Natural killer cell (primary cell): Measurements from ENCODE around the gene CHRNB4. TPM values are rescaled to one million over a fixed set of nuclear protein-coding genes. Genes with fewer than 3 reads are reported as not detected.

Experiments used
- ATAC-seq, 3 donors: fragments of 150-1000 bp in 2 of 3; fragments of 200-7000 bp in 1 of 3; cut with Tn5 transposase; 1 replicate in 1 of 3; 2 replicates in 2 of 3; pipeline ENCODE4 v1.10.0; 2021; ENCODE audit warnings: mild to moderate bottlenecking in 2 of 3, moderate library complexity in 2 of 3
- DNase-seq, 2 donors: peaks; one replicate each; pipeline versions ENCODE4 v3.0.0 to v3.0.0-alpha.2; 2013 to 2021; ENCODE audit warnings: mixed read lengths in 1 of 2
- H3K27ac ChIP-seq: one replicate; pipeline ENCODE4 v1.5.1; 2013; ENCODE audit warnings: mild to moderate bottlenecking, low read length
- H3K27me3 ChIP-seq: one replicate; pipeline ENCODE4 v1.6.1; 2013; ENCODE audit warnings: low read length; ENCODE audit not compliant: control insufficient read depth, insufficient read depth
- H3K36me3 ChIP-seq: one replicate; pipeline ENCODE4 v1.6.1; 2013; ENCODE audit warnings: low read length; ENCODE audit not compliant: control insufficient read depth, insufficient read depth
- H3K4me1 ChIP-seq: one replicate; pipeline ENCODE4 v1.6.1; 2013; ENCODE audit warnings: low read length; ENCODE audit not compliant: control insufficient read depth, insufficient read depth
- H3K4me3 ChIP-seq: one replicate; pipeline ENCODE4 v1.5.1; 2013; ENCODE audit warnings: low read length
- H3K9me3 ChIP-seq: one replicate; pipeline ENCODE4 v1.6.1; 2013; ENCODE audit warnings: low read length; ENCODE audit not compliant: control insufficient read depth, insufficient read depth
- H3K27ac Mint-ChIP-seq, 2 donors: one replicate each; pipeline ENCODE4 v1.8.0; 2022; ENCODE audit warnings: mild to moderate bottlenecking in 2 of 2, mixed read lengths in 2 of 2, moderate library complexity in 1 of 2
- H3K27me3 Mint-ChIP-seq, 2 donors: one replicate each; pipeline ENCODE4 v1.8.0; 2022; ENCODE audit warnings: low read depth in 2 of 2, mixed read lengths in 2 of 2
- H3K36me3 Mint-ChIP-seq: one replicate; pipeline ENCODE4 v1.8.0; 2022; ENCODE audit warnings: mixed read lengths
- H3K4me1 Mint-ChIP-seq, 2 donors: one replicate each; pipeline ENCODE4 v1.8.0; 2022; ENCODE audit warnings: mixed read lengths in 2 of 2
- H3K4me3 Mint-ChIP-seq: one replicate; pipeline ENCODE4 v1.8.0; 2022; ENCODE audit warnings: mild to moderate bottlenecking, moderate library complexity, mixed read lengths
- H3K9me3 Mint-ChIP-seq, 2 donors: one replicate each; pipeline ENCODE4 v1.8.0; 2022; ENCODE audit warnings: mixed read lengths in 2 of 2
- WGBS: methylation state at CpG from one replicate; pipeline ENCODE4 v1.1.7; 2013; ENCODE audit warnings: missing lambda C conversion rate; ENCODE audit not compliant: insufficient coverage; 5-methylcytosine and 5-hydroxymethylcytosine counted together
- intact Hi-C: fragments of 100-400 bp; cut with micrococcal nuclease; formaldehyde crosslinking; loops from one replicate; pipeline ENCODE4 v1.14.2; 2022
- total RNA-seq, 4 donors: library from RNA; stranded (reverse); fragments of 120-200 nt in 1 of 4; gene quantifications; one replicate each; pipeline versions ENCODE4 v1.2.3 to v1.2.4, GENCODE V29; 2013 to 2022
- TF ChIP-seq, protein P1 (sequence below): fragments of 200-600 bp; IDR thresholded peaks from one replicate; pipeline ENCODE4 v1.8.0; 2022; ENCODE audit warnings: antibody characterized with exemption

Gene CHRNB4
- total RNA-seq, 3 donors from 2014 or later (not counting 1 experiment from before 2014, with no cell fraction given): not detected

DNA sequence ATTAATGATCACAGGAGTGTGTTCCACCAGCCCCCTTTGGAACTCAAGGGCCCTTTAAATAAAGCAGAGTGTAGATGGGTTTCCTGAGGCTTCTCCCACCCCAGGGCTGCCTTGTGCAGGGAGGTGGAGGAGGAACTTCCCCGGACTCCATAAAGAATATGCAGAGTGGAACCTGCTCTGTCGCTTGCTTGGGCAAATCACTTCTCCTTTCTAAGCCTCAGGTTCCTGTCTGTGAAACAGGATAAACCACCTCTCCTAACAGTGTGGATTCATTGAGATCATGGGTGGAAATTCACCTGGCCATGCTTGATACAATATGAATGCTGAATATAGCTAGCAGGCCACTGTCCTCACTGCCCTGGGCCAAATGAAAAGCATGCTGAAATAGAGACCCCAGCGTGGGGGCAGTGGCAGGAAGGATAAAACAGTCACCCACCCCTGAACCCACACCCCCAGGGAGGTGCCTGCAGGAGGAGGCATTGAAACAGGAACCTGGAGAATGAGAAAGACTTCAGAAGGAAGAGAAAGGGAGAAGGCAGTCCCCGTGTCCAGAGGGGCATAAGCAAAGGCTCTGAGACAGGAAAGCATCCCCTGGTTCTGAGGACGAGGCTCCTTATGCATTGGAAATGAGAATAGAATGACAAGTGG is 41.1 kb upstream of the CHRNB4 start:
- no peak overlapping the region for H3K27ac ChIP-seq
- peaks cover 0 to 4% of the 10 kb centered on the region in 2 donors for H3K27me3 Mint-ChIP-seq

GRCh38 chr15:78681281-78682003 is 40.4 kb upstream of the CHRNB4 start:
- Mint-ChIP-seq H3K27ac (no peak overlapping the region), H3K4me3 (no peak overlapping the region), H3K4me1 (no peaks in the 10 kb centered on the region), H3K9me3 (no peaks in the 10 kb centered on the region), H3K27me3 (peaks cover 0 to 4% of the 10 kb centered on the region in 2 donors), H3K36me3 (no peaks in the 10 kb centered on the region)
- intact Hi-C loops: no loop called here
- TF ChIP-seq, protein P1, sequence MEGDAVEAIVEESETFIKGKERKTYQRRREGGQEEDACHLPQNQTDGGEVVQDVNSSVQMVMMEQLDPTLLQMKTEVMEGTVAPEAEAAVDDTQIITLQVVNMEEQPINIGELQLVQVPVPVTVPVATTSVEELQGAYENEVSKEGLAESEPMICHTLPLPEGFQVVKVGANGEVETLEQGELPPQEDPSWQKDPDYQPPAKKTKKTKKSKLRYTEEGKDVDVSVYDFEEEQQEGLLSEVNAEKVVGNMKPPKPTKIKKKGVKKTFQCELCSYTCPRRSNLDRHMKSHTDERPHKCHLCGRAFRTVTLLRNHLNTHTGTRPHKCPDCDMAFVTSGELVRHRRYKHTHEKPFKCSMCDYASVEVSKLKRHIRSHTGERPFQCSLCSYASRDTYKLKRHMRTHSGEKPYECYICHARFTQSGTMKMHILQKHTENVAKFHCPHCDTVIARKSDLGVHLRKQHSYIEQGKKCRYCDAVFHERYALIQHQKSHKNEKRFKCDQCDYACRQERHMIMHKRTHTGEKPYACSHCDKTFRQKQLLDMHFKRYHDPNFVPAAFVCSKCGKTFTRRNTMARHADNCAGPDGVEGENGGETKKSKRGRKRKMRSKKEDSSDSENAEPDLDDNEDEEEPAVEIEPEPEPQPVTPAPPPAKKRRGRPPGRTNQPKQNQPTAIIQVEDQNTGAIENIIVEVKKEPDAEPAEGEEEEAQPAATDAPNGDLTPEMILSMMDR: no peak
- H3K4me3 ChIP-seq: no peak overlapping the region
- no peaks in the 10 kb centered on the region for H3K27me3 ChIP-seq
- no peak overlapping the region for H3K27ac ChIP-seq
- DNase-seq (no peak), ATAC-seq (no peak)
- H3K4me1 ChIP-seq: no peaks in the 10 kb centered on the region
- H3K9me3 ChIP-seq: no peaks in the 10 kb centered on the region
- H3K36me3 ChIP-seq: no peaks in the 10 kb centered on the region
- WGBS: 70% methylated on average over 6 of the region's 8 CpGs

More for the DNA sequence above, 41.1 kb upstream of the CHRNB4 start:
- Mint-ChIP-seq H3K4me3 (no peak overlapping the region), H3K27ac (no peak overlapping the region), H3K9me3 (no peaks in the 10 kb centered on the region), H3K4me1 (no peaks in the 10 kb centered on the region), H3K36me3 (no peaks in the 10 kb centered on the region)
- TF ChIP-seq, protein P1: no peak
- Histone ChIP-seq H3K36me3 (no peaks in the 10 kb centered on the region), H3K9me3 (no peaks in the 10 kb centered on the region), H3K27me3 (no peaks in the 10 kb centered on the region), H3K4me1 (no peaks in the 10 kb centered on the region), H3K4me3 (no peak overlapping the region)
- intact Hi-C loops: no loop called here
- no peak for ATAC-seq
- WGBS: 34% methylated on average over 4 of the region's 5 CpGs
- DNase-seq: no peak

DNA sequence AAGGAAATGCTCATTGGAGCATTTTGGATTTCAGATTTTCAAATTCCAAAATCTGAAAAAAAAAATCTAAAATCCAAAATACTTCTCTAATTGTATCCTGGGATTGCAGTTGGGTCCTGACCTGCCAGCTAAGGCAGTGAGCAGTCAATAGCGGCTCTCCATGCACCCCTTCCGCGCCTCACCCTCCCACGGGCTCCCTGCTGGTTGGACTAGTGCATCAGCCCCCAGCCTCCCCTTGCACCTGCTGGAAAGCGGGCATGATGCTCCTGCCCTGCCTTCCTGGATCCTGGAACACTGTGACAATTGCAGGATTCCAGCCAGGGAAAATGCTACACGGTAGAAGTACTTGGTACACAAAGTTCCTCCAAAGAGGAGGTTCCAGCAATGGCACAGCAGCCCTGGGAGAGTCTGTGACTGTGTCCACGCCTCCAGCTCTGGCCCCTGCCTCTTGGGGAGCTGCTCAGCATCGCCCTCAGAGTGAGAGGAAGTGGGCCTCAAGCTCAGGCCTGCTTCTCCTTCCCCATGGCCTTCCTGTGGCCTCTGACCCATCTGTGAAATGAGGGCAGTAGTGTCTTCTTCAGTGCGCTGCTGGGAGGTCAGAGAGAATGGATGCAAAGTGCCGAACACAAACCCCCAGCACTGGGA is 39.5 kb upstream of the CHRNB4 start:
- H3K4me3 Mint-ChIP-seq: no peak overlapping the region
- no peaks in the 10 kb centered on the region for H3K27me3 ChIP-seq
- intact Hi-C loops: no loop called here
- H3K36me3 ChIP-seq: no peaks in the 10 kb centered on the region
- H3K9me3 ChIP-seq: no peaks in the 10 kb centered on the region
- no peaks in the 10 kb centered on the region for H3K9me3 Mint-ChIP-seq
- 70% methylated on average over 10 of the region's 10 CpGs for WGBS
- no peak overlapping the region for H3K27ac Mint-ChIP-seq
- H3K27ac ChIP-seq: no peak overlapping the region
- DNase-seq: no peak
- H3K36me3 Mint-ChIP-seq: no peaks in the 10 kb centered on the region
- TF ChIP-seq, protein P1: no peak
- H3K4me3 ChIP-seq: no peak overlapping the region
- ATAC-seq: no peak
- peaks cover 0 to 4% of the 10 kb centered on the region in 2 donors for H3K27me3 Mint-ChIP-seq
- no peaks in the 10 kb centered on the region for H3K4me1 Mint-ChIP-seq
- no peaks in the 10 kb centered on the region for H3K4me1 ChIP-seq
